Measurements from ENCODE around the gene LDLRAD3. TPM values are rescaled to one million over a fixed set of nuclear protein-coding genes. Genes with fewer than 3 reads are reported as not detected.

LDLRAD3 gene
- total RNA-seq, 3 donors from 2014 or later (not counting 1 experiment from before 2014, with no cell fraction given) = 1.0 to 1.5 (median 1.2) TPM

GRCh38 chr11:36214976-36215692, 271.3 kb downstream of the LDLRAD3 start:
- no peaks in the 10 kb centered on the region for H3K36me3 ChIP-seq (ENCODE audit: control insufficient read depth, insufficient read depth, low read length)
- Mint-ChIP-seq H3K9me3 (no peaks in the 10 kb centered on the region), H3K36me3 (peaks cover 2% of the 10 kb centered on the region), H3K4me3 (no peak overlapping the region), H3K27ac (no peak overlapping the region), H3K27me3 (ENCODE audit: low read depth in 2 of 2) (peaks cover 8 to 10% of the 10 kb centered on the region in 2 donors), H3K4me1 (no peaks in the 10 kb centered on the region)
- ATAC-seq = no peak
- no peak for DNase-seq
- no peaks in the 10 kb centered on the region for H3K27me3 ChIP-seq (ENCODE audit: control insufficient read depth, insufficient read depth, low read length)
- no peak overlapping the region for H3K27ac ChIP-seq (ENCODE audit: low read length)
- WGBS (ENCODE audit: insufficient coverage) = 81% methylated on average over 13 of the region's 13 CpGs
- no peaks in the 10 kb centered on the region for H3K4me1 ChIP-seq (ENCODE audit: control insufficient read depth, insufficient read depth, low read length)
- H3K9me3 ChIP-seq (ENCODE audit: control insufficient read depth, insufficient read depth, low read length) = no peaks in the 10 kb centered on the region
- no peak for TF ChIP-seq CTCF (IDR thresholded peaks at IDR 0.05)
- no peak overlapping the region for H3K4me3 ChIP-seq (ENCODE audit: low read length)
- intact Hi-C loops (cut with micrococcal nuclease) = no loop called here

GRCh38 chr11:36215693-36216060, 271.8 kb downstream of the LDLRAD3 start:
- H3K4me1 ChIP-seq (ENCODE audit: control insufficient read depth, insufficient read depth, low read length) = no peaks in the 10 kb centered on the region
- Mint-ChIP-seq H3K36me3 (peaks cover 7% of the 10 kb centered on the region), H3K27me3 (ENCODE audit: low read depth in 2 of 2) (peaks cover 12 to 14% of the 10 kb centered on the region in 2 donors), H3K4me3 (no peak overlapping the region), H3K27ac (no peak overlapping the region), H3K9me3 (peaks cover 2% of the 10 kb centered on the region in 2 donors), H3K4me1 (no peaks in the 10 kb centered on the region)
- 85% methylated on average over 7 of the region's 7 CpGs for WGBS (ENCODE audit: insufficient coverage)
- no peak for ATAC-seq
- no peaks in the 10 kb centered on the region for H3K27me3 ChIP-seq (ENCODE audit: control insufficient read depth, insufficient read depth, low read length)
- H3K27ac ChIP-seq (ENCODE audit: low read length) = no peak overlapping the region
- no peak for DNase-seq
- no peak for TF ChIP-seq CTCF (IDR thresholded peaks at IDR 0.05)
- no peak overlapping the region for H3K4me3 ChIP-seq (ENCODE audit: low read length)
- no peaks in the 10 kb centered on the region for H3K36me3 ChIP-seq (ENCODE audit: control insufficient read depth, insufficient read depth, low read length)
- intact Hi-C loops (cut with micrococcal nuclease) = no loop called here
- H3K9me3 ChIP-seq (ENCODE audit: control insufficient read depth, insufficient read depth, low read length) = no peaks in the 10 kb centered on the region

- DNase-seq (no peak), ATAC-seq (no peak)
- intact Hi-C loops (cut with micrococcal nuclease) = no loop called here
- H3K36me3 Mint-ChIP-seq = peaks cover 8% of the 10 kb centered on the region
- H3K4me3 Mint-ChIP-seq = no peak overlapping the region
- no peaks in the 10 kb centered on the region for H3K9me3 ChIP-seq (ENCODE audit: control insufficient read depth, insufficient read depth, low read length)
- peaks cover 13 to 18% of the 10 kb centered on the region in 2 donors for H3K27me3 Mint-ChIP-seq (ENCODE audit: low read depth in 2 of 2)
- no peaks in the 10 kb centered on the region for H3K36me3 ChIP-seq (ENCODE audit: control insufficient read depth, insufficient read depth, low read length)
- no peak overlapping the region for H3K27ac Mint-ChIP-seq
- no peaks in the 10 kb centered on the region for H3K4me1 ChIP-seq (ENCODE audit: control insufficient read depth, insufficient read depth, low read length)
- peaks cover 2% of the 10 kb centered on the region in 2 donors for H3K9me3 Mint-ChIP-seq
- no peaks in the 10 kb centered on the region for H3K4me1 Mint-ChIP-seq
- H3K4me3 ChIP-seq (ENCODE audit: low read length) = no peak overlapping the region
- WGBS (ENCODE audit: insufficient coverage) = 71% methylated on average over 3 of the region's 3 CpGs
- no peak overlapping the region for H3K27ac ChIP-seq (ENCODE audit: low read length)
- H3K27me3 ChIP-seq (ENCODE audit: control insufficient read depth, insufficient read depth, low read length) = no peaks in the 10 kb centered on the region
- no peak for TF ChIP-seq CTCF (IDR thresholded peaks at IDR 0.05)
Measured at GRCh38 chr11:36216061-36216615, 272.3 kb downstream of the LDLRAD3 start.

Measured in natural killer cell (primary cell).